IMR-90 (cell line): ENCODE data around the gene BNIP5. TPM values are rescaled to one million over a fixed set of nuclear protein-coding genes. Genes with fewer than 3 reads are reported as not detected.

Experiments used
- ATAC-seq: fragments of 200-7000 bp; cut with Tn5 transposase; 2 replicates; pipeline ENCODE4 v1.9.1; 2020; ENCODE audit warnings: low read depth, mild to moderate bottlenecking, moderate library complexity
- BruUV-seq: library from RNA; stranded (reverse); fragments of 400-500 nt; replicated peaks from 2 replicates; lab custom pipeline; 2021; lab: Mats Ljungman, UMichigan
- CTCF ChIA-PET: fragments of 300-600 bp; formaldehyde crosslinking; extraction: SDS; loops from one replicate; lab custom pipeline; 2021; ENCODE audit warnings: antibody characterized with exemption; lab: Yijun Ruan, JAX
- POLR2A ChIA-PET: fragments of 300-600 bp; sonication (Branson Sonifier 250); formaldehyde crosslinking; loops from one replicate; lab custom pipeline; 2022; ENCODE audit warnings: antibody characterized with exemption; ENCODE audit not compliant: unreplicated experiment; lab: Charles Lee
- DNase-seq: peaks from one replicate; pipeline ENCODE4 v3.0.0; 2013
- H2AFZ ChIP-seq: replicated peaks from 2 replicates; pipeline ENCODE3; 2013; ENCODE audit warnings: low read length, mild to moderate bottlenecking; ENCODE audit not compliant: poor library complexity
- H2AK5ac ChIP-seq: 2 replicates; pipeline ENCODE4 v1.6.1; 2013; ENCODE audit warnings: low read depth, low read length, inconsistent platforms
- H2AK9ac ChIP-seq: replicated peaks from 2 replicates; pipeline ENCODE3; 2013; ENCODE audit warnings: mild to moderate bottlenecking, low read depth, low read length, moderate library complexity; ENCODE audit not compliant: poor library complexity
- H2BK120ac ChIP-seq: 2 replicates; pipeline ENCODE4 v1.6.1; 2013; ENCODE audit warnings: low read depth, low read length, inconsistent platforms
- H2BK15ac ChIP-seq: 3 replicates; pipeline ENCODE4 v1.6.1; 2013; ENCODE audit warnings: low read depth, low read length, inconsistent platforms
- H2BK20ac ChIP-seq: 2 replicates; pipeline ENCODE4 v1.6.1; 2013; ENCODE audit warnings: low read depth, mild to moderate bottlenecking, inconsistent platforms, low read length, moderate library complexity
- H2BK5ac ChIP-seq: 2 replicates; pipeline ENCODE4 v1.6.1; 2013; ENCODE audit warnings: mild to moderate bottlenecking, low read depth, low read length, inconsistent platforms; ENCODE audit not compliant: poor library complexity, severe bottlenecking
- H3K14ac ChIP-seq: replicated peaks from 2 replicates; pipeline ENCODE4 v1.6.1; 2013; ENCODE audit warnings: low read depth, low read length, inconsistent platforms
- H3K18ac ChIP-seq: 2 replicates; pipeline ENCODE4 v1.6.1; 2013; ENCODE audit warnings: low read depth, low read length, control low read depth
- H3K23ac ChIP-seq: 2 replicates; pipeline ENCODE4 v1.6.1; 2013; ENCODE audit warnings: low read depth, low read length, inconsistent platforms
- H3K27ac ChIP-seq: 2 replicates; pipeline ENCODE4 v1.5.1; 2013; ENCODE audit warnings: mild to moderate bottlenecking, control low read depth, low read length; ENCODE audit not compliant: insufficient read depth
- H3K27me3 ChIP-seq: 2 replicates; pipeline ENCODE4 v1.6.1; 2013; ENCODE audit warnings: low read length; ENCODE audit not compliant: control insufficient read depth, insufficient read depth
- H3K36me3 ChIP-seq: 2 replicates; pipeline ENCODE4 v1.6.1; 2013; ENCODE audit warnings: low read length, mixed read lengths; ENCODE audit not compliant: control insufficient read depth, insufficient read depth
- H3K4ac ChIP-seq: 2 replicates; pipeline ENCODE4 v1.6.1; 2013; ENCODE audit warnings: low read depth, low read length, inconsistent platforms
- H3K4me1 ChIP-seq: 2 replicates; pipeline ENCODE4 v1.6.1; 2013; ENCODE audit warnings: low read length, mixed read lengths; ENCODE audit not compliant: control insufficient read depth, insufficient read depth
- H3K4me2 ChIP-seq: 2 replicates; pipeline ENCODE4 v1.6.1; 2013; ENCODE audit warnings: low read depth, mild to moderate bottlenecking, control low read depth, low read length, moderate library complexity
- H3K4me3 ChIP-seq: 2 replicates; pipeline ENCODE4 v1.5.1; 2013; ENCODE audit warnings: low read depth, mild to moderate bottlenecking, control low read depth, low read length, moderate library complexity; ENCODE audit not compliant: insufficient read depth
- H3K56ac ChIP-seq: 2 replicates; pipeline ENCODE4 v1.6.1; 2013; ENCODE audit warnings: low read length, inconsistent platforms; ENCODE audit not compliant: insufficient read depth; ENCODE audit errors: extremely low read depth
- H3K79me1 ChIP-seq, 2 experiments: 2 replicates each; pipeline ENCODE4 v1.6.1; 2013; ENCODE audit warnings: low read length in 2 of 2, inconsistent platforms in 1 of 2, low read depth in 1 of 2
- H3K9ac ChIP-seq: 2 replicates; pipeline ENCODE4 v1.6.1; 2013; ENCODE audit warnings: low read depth, low read length, control low read depth
- H3K9me1 ChIP-seq: 2 replicates; pipeline ENCODE4 v1.6.1; 2013; ENCODE audit warnings: low read length, inconsistent platforms; ENCODE audit not compliant: insufficient read depth
- H3K9me3 ChIP-seq: 2 replicates; pipeline ENCODE4 v1.6.1; 2013; ENCODE audit warnings: low read length; ENCODE audit not compliant: control insufficient read depth, insufficient read depth
- H4K20me1 ChIP-seq: 2 replicates; pipeline ENCODE4 v1.6.1; 2013; ENCODE audit warnings: low read length, inconsistent platforms; ENCODE audit not compliant: insufficient read depth
- H4K5ac ChIP-seq: 2 replicates; pipeline ENCODE4 v1.6.1; 2013; ENCODE audit warnings: mild to moderate bottlenecking, low read depth, low read length, control low read depth
- H4K8ac ChIP-seq, 2 experiments: 2 replicates each; pipeline ENCODE4 v1.6.1; 2013; ENCODE audit warnings: low read depth in 2 of 2, low read length in 2 of 2, control low read depth in 1 of 2, inconsistent platforms in 1 of 2
- H4K91ac ChIP-seq: 2 replicates; pipeline ENCODE4 v1.6.1; 2013; ENCODE audit warnings: low read depth, low read length, inconsistent platforms; ENCODE audit not compliant: insufficient read depth
- BHLHE40 ChIP-seq: fragments of 150-350 bp; IDR thresholded peaks from 2 replicates; pipeline ENCODE4 v1.6.1; 2016; ENCODE audit warnings: mild to moderate bottlenecking, low read depth, low read length
- CEBPB ChIP-seq: IDR thresholded peaks from 2 replicates; pipeline ENCODE4 v1.6.1; 2012; ENCODE audit warnings: low read depth, low read length, improper control_type of control experiment
- CHD1 ChIP-seq: IDR thresholded peaks from 2 replicates; pipeline ENCODE4 v1.6.1; 2012; ENCODE audit warnings: low read depth, low read length, improper control_type of control experiment
- CTCF ChIP-seq: conservative IDR thresholded peaks from 2 replicates; pipeline ENCODE4 v1.5.1; 2012; ENCODE audit warnings: mild to moderate bottlenecking, low read depth, low read length, improper control_type of control experiment
- ELK1 ChIP-seq: fragments of 150-350 bp; IDR thresholded peaks from 2 replicates; pipeline ENCODE4 v1.6.1; 2016; ENCODE audit warnings: low read depth, mild to moderate bottlenecking, low read length, moderate library complexity, borderline replicate concordance
- FOS ChIP-seq: fragments of 150-350 bp; IDR thresholded peaks from 2 replicates; pipeline ENCODE4 v1.6.1; 2016; ENCODE audit warnings: low read depth, low read length
- MAFK ChIP-seq: IDR thresholded peaks from 2 replicates; pipeline ENCODE4 v1.6.1; 2012; ENCODE audit warnings: low read depth, low read length, improper control_type of control experiment
- MAZ ChIP-seq: IDR thresholded peaks from 2 replicates; pipeline ENCODE4 v1.6.1; 2012; ENCODE audit warnings: low read depth, mild to moderate bottlenecking, low read length, improper control_type of control experiment, moderate library complexity, borderline replicate concordance
- MXI1 ChIP-seq: IDR thresholded peaks from 2 replicates; pipeline ENCODE4 v1.6.1; 2012; ENCODE audit warnings: low read depth, mild to moderate bottlenecking, low read length, moderate library complexity, borderline replicate concordance
- NFE2L2 ChIP-seq: fragments of 150-350 bp; IDR thresholded peaks from 2 replicates; pipeline ENCODE4 v1.6.1; 2016; ENCODE audit warnings: low read depth, mild to moderate bottlenecking, low read length
- POLR2A ChIP-seq: IDR thresholded peaks from 2 replicates; pipeline ENCODE4 v1.6.1; 2012; ENCODE audit warnings: mild to moderate bottlenecking, low read depth, low read length
- RAD21 ChIP-seq: IDR thresholded peaks from 2 replicates; pipeline ENCODE4 v1.6.1; 2012; ENCODE audit warnings: low read length, improper control_type of control experiment
- RCOR1 ChIP-seq: IDR thresholded peaks from 2 replicates; pipeline ENCODE4 v1.6.1; 2012; ENCODE audit warnings: mild to moderate bottlenecking, low read length, improper control_type of control experiment; ENCODE audit not compliant: insufficient replicate concordance
- RFX5 ChIP-seq: IDR thresholded peaks from 2 replicates; pipeline ENCODE4 v1.8.0; 2012; ENCODE audit warnings: low read depth, mild to moderate bottlenecking, low read length, moderate library complexity
- SMC3 ChIP-seq: fragments of 150-350 bp; IDR thresholded peaks from 2 replicates; pipeline ENCODE4 v1.6.1; 2016; ENCODE audit warnings: low read depth, mild to moderate bottlenecking, antibody characterized with exemption, low read length, moderate library complexity
- USF2 ChIP-seq: fragments of 150-350 bp; IDR thresholded peaks from 2 replicates; pipeline ENCODE4 v1.6.1; 2017; ENCODE audit warnings: mild to moderate bottlenecking, antibody characterized with exemption, low read length, low read depth
- WGBS, 2 experiments: methylation state at CpG; one replicate each; pipeline versions ENCODE4 v1.1.5 to v1.1.7; 2013; ENCODE audit warnings: missing lambda C conversion rate in 2 of 2; ENCODE audit not compliant: insufficient read length in 1 of 2; ENCODE audit errors: extremely low coverage in 2 of 2; 5-methylcytosine and 5-hydroxymethylcytosine counted together
- dilution Hi-C: fragments of 300-500 bp; cut with HindIII; formaldehyde crosslinking; loops from one replicate; pipeline ENCODE4 v1.14.3; 2018; ENCODE audit warnings: low sequenced_read_pairs; ENCODE audit not compliant: unreplicated experiment
- in situ Hi-C: fragments of 300-500 bp; cut with MboI; formaldehyde crosslinking; loops from 3 replicates; pipeline ENCODE4 v1.14.3; 2019; ENCODE audit warnings: low sequenced_read_pairs, inconsistent platforms, mixed read lengths
- intact Hi-C: fragments of 100-400 bp; cut with micrococcal nuclease; formaldehyde crosslinking; loops from 2 replicates; pipeline ENCODE4 v1.10.0; 2022
- polyA plus RNA-seq, 3 experiments: library from polyadenylated mRNA; depleted of rRNA; stranded (reverse); fragments of >200 nt; gene quantifications; 2 replicates each; pipeline ENCODE4 v1.2.3, GENCODE V29; 2012; ENCODE audit warnings: low replicate concordance in 1 of 3
- total RNA-seq: library from RNA; depleted of rRNA; stranded (reverse); fragments of >200 nt; gene quantifications from 2 replicates; pipeline ENCODE4 v1.2.3, GENCODE V29; 2012

Gene BNIP5
- total and polyA plus RNA-seq, 2 of the 4 experiments (the other 2 are of a cell fraction): not detected

GRCh38 chr6:36373368-36374019 lies 36.8 kb upstream of the BNIP5 start:
- Histone ChIP-seq H4K20me1 (no peaks in the 10 kb centered on the region), H3K27ac (no peak overlapping the region), H2AFZ (peak overlapping the region; percentile 38), H2AK9ac (no peak overlapping the region), H4K8ac (no peak overlapping the region), H2BK120ac (no peak overlapping the region), H3K4me1 (peaks cover 3% of the 10 kb centered on the region), H3K4ac (no peak overlapping the region), H4K5ac (no peak overlapping the region), H3K4me3 (no peak overlapping the region), H3K56ac (no peak overlapping the region), H3K18ac (no peak overlapping the region), H3K9ac (no peak overlapping the region), H3K9me3 (no peaks in the 10 kb centered on the region), H3K27me3 (peaks cover 35% of the 10 kb centered on the region), H3K23ac (no peak overlapping the region), H2BK15ac (no peak overlapping the region), H3K14ac (no peak overlapping the region), H2BK20ac (no peak overlapping the region), H4K91ac (no peak overlapping the region), H3K4me2 (no peak overlapping the region), H2AK5ac (no peak overlapping the region), H3K9me1 (0 out of 2 replicates have a peak, but pooled peaks cover 3% of the 10 kb centered on the region), H3K79me1 (no peaks in the 10 kb centered on the region), H2BK5ac (no peak overlapping the region), H3K36me3 (no peaks in the 10 kb centered on the region)
- intact Hi-C loops (no loop called here), dilution Hi-C loops (no loop called here), in situ Hi-C loops (no loop called here)
- ATAC-seq: 0 out of 2 replicates have a peak, but pooled peaks have one; percentile 30
- no TSS peak for BruUV-seq
- no peak for TF ChIP-seq MAZ
- no peak for TF ChIP-seq RCOR1
- no peak for TF ChIP-seq FOS
- no peak for TF ChIP-seq RAD21
- TF ChIP-seq NFE2L2: no peak
- TF ChIP-seq BHLHE40: no peak
- no peak for TF ChIP-seq SMC3
- TF ChIP-seq POLR2A: no peak
- TF ChIP-seq CHD1: no peak
- no peak for TF ChIP-seq ELK1
- TF ChIP-seq MAFK: no peak
- TF ChIP-seq MXI1: no peak
- TF ChIP-seq CTCF: no peak
- no peak for TF ChIP-seq USF2
- no peak for TF ChIP-seq CEBPB
- TF ChIP-seq RFX5: no peak
- CTCF ChIA-PET: interaction anchor here (0.6 to 1.2 kb wide), 3 partner anchors 13 to 1432 kb away, joined by 3 to 5 read pairs (median 3); no protein-coding TSS in a partner anchor
- POLR2A ChIA-PET: no interaction called here
- 33% methylated on average over 8 of the region's 15 CpGs; no CpG with 5 or more reads in 1 of the 2 experiments for WGBS, 2 experiments
- DNase-seq: no peak
